GM23338 (cell line): ENCODE measurements around the gene ZNF438. TPM values are rescaled to one million over a fixed set of nuclear protein-coding genes. Genes with fewer than 3 reads are reported as not detected.

Experiments used
- ATAC-seq: fragments of 200-7000 bp; cut with Tn5 transposase; 3 replicates; pipeline ENCODE4 v1.9.1; 2020
- DNase-seq: peaks from one replicate; pipeline ENCODE4 v3.0.0-alpha.2; 2015; ENCODE audit warnings: low spot score
- H2AFZ ChIP-seq: fragments of 200-600 bp; sonication (generic); 2 replicates; pipeline ENCODE4 v1.8.0; 2016; ENCODE audit warnings: antibody characterized with exemption, mild to moderate bottlenecking, moderate library complexity
- H3F3A ChIP-seq: fragments of 200-600 bp; sonication (generic); replicated peaks from 2 replicates; pipeline ENCODE4 v1.8.0; 2017; ENCODE audit warnings: antibody characterized with exemption, mixed run types, low read depth
- H3K27ac ChIP-seq: fragments of 200-600 bp; sonication (generic); 2 replicates; pipeline ENCODE4 v1.6.1; 2016; ENCODE audit warnings: low read depth
- H3K27me3 ChIP-seq: fragments of 200-600 bp; sonication (generic); 2 replicates; pipeline ENCODE4 v1.8.0; 2016; ENCODE audit warnings: mild to moderate bottlenecking, mixed run types, moderate library complexity; ENCODE audit not compliant: insufficient read depth
- H3K36me3 ChIP-seq: fragments of 200-600 bp; sonication (generic); 2 replicates; pipeline ENCODE4 v1.8.0; 2016; ENCODE audit warnings: mild to moderate bottlenecking; ENCODE audit not compliant: insufficient read depth
- H3K4me1 ChIP-seq: fragments of 200-600 bp; sonication (generic); 2 replicates; pipeline ENCODE4 v1.8.0; 2016; ENCODE audit warnings: mild to moderate bottlenecking, moderate library complexity; ENCODE audit not compliant: insufficient read depth
- H3K4me2 ChIP-seq: fragments of 200-600 bp; sonication (generic); 2 replicates; pipeline ENCODE4 v1.7.1; 2017; ENCODE audit warnings: mixed run types
- H3K4me3 ChIP-seq: fragments of 200-600 bp; sonication (generic); 2 replicates; pipeline ENCODE4 v1.6.1; 2016; ENCODE audit warnings: mixed run types
- H3K79me2 ChIP-seq: fragments of 200-600 bp; sonication (generic); replicated peaks from 2 replicates; pipeline ENCODE4 v1.8.0; 2017; ENCODE audit warnings: mild to moderate bottlenecking; ENCODE audit not compliant: insufficient read depth
- H3K9me2 ChIP-seq: fragments of 200-600 bp; sonication (generic); 2 replicates; pipeline ENCODE4 v1.8.0; 2017; ENCODE audit not compliant: insufficient read depth
- H4K20me1 ChIP-seq: fragments of 200-600 bp; sonication (generic); replicated peaks from 2 replicates; pipeline ENCODE4 v1.8.0; 2017; ENCODE audit warnings: mild to moderate bottlenecking; ENCODE audit not compliant: insufficient read depth
- H3K27ac Mint-ChIP-seq: 2 replicates; pipeline ENCODE4 v1.8.0; 2020; ENCODE audit warnings: inconsistent platforms, mild to moderate bottlenecking, moderate library complexity, mixed read lengths
- H3K27me3 Mint-ChIP-seq: 3 replicates; pipeline ENCODE4 v1.8.0; 2022; ENCODE audit warnings: low read depth, mild to moderate bottlenecking, moderate library complexity, mixed read lengths, inconsistent platforms; ENCODE audit not compliant: insufficient read depth, poor library complexity
- H3K36me3 Mint-ChIP-seq: 3 replicates; pipeline ENCODE4 v1.8.0; 2021; ENCODE audit warnings: low read depth, mild to moderate bottlenecking, inconsistent platforms, moderate library complexity, mixed read lengths
- H3K4me1 Mint-ChIP-seq: 3 replicates; pipeline ENCODE4 v1.8.0; 2020; ENCODE audit warnings: mild to moderate bottlenecking, inconsistent platforms, mixed read lengths
- H3K4me3 Mint-ChIP-seq: 3 replicates; pipeline ENCODE4 v1.8.0; 2021; ENCODE audit warnings: moderate library complexity, mild to moderate bottlenecking, inconsistent platforms, mixed read lengths
- H3K9me3 Mint-ChIP-seq: 3 replicates; pipeline ENCODE4 v1.8.0; 2020; ENCODE audit warnings: moderate library complexity, mild to moderate bottlenecking, inconsistent platforms, mixed read lengths
- CREB1 ChIP-seq: fragments of 250-450 bp; sonication (Bioruptor Pico); IDR thresholded peaks from 2 replicates; pipeline ENCODE4 v1.5.0; 2020; ENCODE audit warnings: low read depth, mild to moderate bottlenecking, moderate library complexity
- EZH2 ChIP-seq: fragments of 200-600 bp; sonication (generic); IDR thresholded peaks from one replicate; pipeline ENCODE4 v1.8.0; 2017; ENCODE audit warnings: antibody characterized with exemption, mild to moderate bottlenecking, low read depth; ENCODE audit not compliant: unreplicated experiment
- EZH2phosphoT487 ChIP-seq: fragments of 200-600 bp; sonication (generic); IDR thresholded peaks from one replicate; pipeline ENCODE4 v1.8.1; 2018; ENCODE audit warnings: antibody characterized with exemption; ENCODE audit not compliant: unreplicated experiment
- JUNB ChIP-seq: IDR thresholded peaks from one replicate; pipeline ENCODE4 v1.6.1; 2016; ENCODE audit warnings: antibody characterized with exemption; ENCODE audit not compliant: unreplicated experiment
- NANOG ChIP-seq: IDR thresholded peaks from 2 replicates; pipeline ENCODE4 v1.6.1; 2016; ENCODE audit warnings: antibody characterized with exemption, borderline replicate concordance
- POLR2AphosphoS5 ChIP-seq: IDR thresholded peaks from 2 replicates; pipeline ENCODE4 v1.6.1; 2016; ENCODE audit warnings: antibody characterized with exemption, low read depth
- STAT1 ChIP-seq: IDR thresholded peaks from one replicate; pipeline ENCODE4 v1.6.1; 2016; ENCODE audit warnings: antibody characterized with exemption; ENCODE audit not compliant: unreplicated experiment
- ZNF114 ChIP-seq: fragments of 250-450 bp; sonication (Bioruptor Pico); IDR thresholded peaks from 2 replicates; pipeline ENCODE4 v1.5.0; 2020; ENCODE audit warnings: mild to moderate bottlenecking, moderate library complexity
- ZNF331 ChIP-seq: fragments of 250-450 bp; sonication (Bioruptor Pico); IDR thresholded peaks from 2 replicates; pipeline ENCODE4 v1.5.0; 2020; ENCODE audit warnings: low read depth, mild to moderate bottlenecking, moderate library complexity
- polyA plus RNA-seq: library from polyadenylated mRNA; unstranded; fragments of >200 nt; fragmentation: Nextera tagmentation; extraction: Ambion mirVana; gene quantifications from 2 replicates; pipeline ENCODE4 v1.2.1, GENCODE V29; 2016
- total RNA-seq: library from RNA; depleted of rRNA; stranded (reverse); fragments of >200 nt; shearing (Covaris generic); gene quantifications from 2 replicates; pipeline ENCODE4 v1.2.3, GENCODE V29; 2014
- TF ChIP-seq, protein P1 (sequence below): IDR thresholded peaks from one replicate; pipeline ENCODE4 v1.6.1; 2018; ENCODE audit warnings: antibody characterized with exemption; ENCODE audit not compliant: unreplicated experiment
- TF ChIP-seq, protein P2 (sequence below): fragments of 250-450 bp; sonication (Bioruptor Pico); IDR thresholded peaks from 2 replicates; pipeline ENCODE4 v1.5.0; 2020; ENCODE audit warnings: mild to moderate bottlenecking, moderate library complexity
- TF ChIP-seq, protein P3 (sequence below), 2 experiments: fragments of 200-600 bp in 1 of 2; sonication (generic) in 1 of 2; conservative IDR thresholded peaks; 2 replicates each; pipeline versions ENCODE4 v1.5.1 to v1.6.1; 2016 to 2017; ENCODE audit warnings: antibody characterized with exemption in 2 of 2, low read depth in 2 of 2, mild to moderate bottlenecking in 2 of 2, moderate library complexity in 1 of 2
- TF ChIP-seq, protein P4 (sequence below): IDR thresholded peaks from 2 replicates; pipeline ENCODE4 v1.6.1; 2016; ENCODE audit warnings: antibody characterized with exemption

Gene ZNF438
- total and polyA plus RNA-seq, 2 experiments from 2014 or later, result 0.91 to 0.94 TPM

DNA sequence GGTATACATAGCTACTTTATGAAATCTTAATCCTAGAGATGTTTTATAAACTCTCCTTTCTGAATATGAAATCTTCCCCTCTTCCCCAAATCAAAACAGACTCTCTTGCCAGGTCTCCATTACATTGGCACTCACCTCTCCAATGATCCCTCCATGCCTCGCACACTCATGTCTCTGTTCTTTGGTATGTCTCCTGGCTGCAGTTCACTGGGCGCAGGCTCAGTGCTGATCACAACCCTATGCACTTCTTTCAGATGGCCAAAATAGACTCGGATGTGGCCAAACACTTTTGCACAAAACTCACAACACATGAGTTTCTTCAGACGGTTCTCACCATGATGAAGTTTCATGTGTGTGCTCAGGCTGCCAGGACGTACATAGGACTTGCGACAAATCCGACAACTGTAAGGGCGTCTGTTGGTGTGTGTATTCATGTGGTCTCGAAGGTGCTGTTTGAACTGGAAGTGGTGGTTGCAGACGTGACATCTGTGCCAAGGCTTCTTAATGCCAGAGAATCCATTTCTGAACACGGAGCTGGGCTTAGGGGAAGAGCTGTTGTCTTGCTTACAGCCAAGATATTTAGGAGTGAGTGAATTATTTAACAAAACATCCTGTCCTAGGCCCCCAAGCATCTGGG is 183.2 kb downstream of the ZNF438 start:
- Histone ChIP-seq H3F3A (no peaks in the 10 kb centered on the region), H2AFZ (no peak overlapping the region), H3K27ac (no peak overlapping the region), H4K20me1 (no peaks in the 10 kb centered on the region), H3K9me2 (peaks cover 7% of the 10 kb centered on the region; the same call in 1 of the 2 replicates), H3K4me1 (no peaks in the 10 kb centered on the region), H3K36me3 (no peaks in the 10 kb centered on the region), H3K4me3 (no peak overlapping the region), H3K79me2 (no peaks in the 10 kb centered on the region), H3K27me3 (no peaks in the 10 kb centered on the region), H3K4me2 (no peak overlapping the region)
- TF ChIP-seq ZNF114 (CRISPR knock-in tag) (no peak), NANOG (no peak), ZNF331 (CRISPR knock-in tag) (no peak), EZH2 (no peak), EZH2phosphoT487 (no peak), POLR2AphosphoS5 (no peak), STAT1 (no peak), JUNB (no peak), CREB1 (CRISPR knock-in tag) (no peak)
- TF ChIP-seq, protein P1, sequence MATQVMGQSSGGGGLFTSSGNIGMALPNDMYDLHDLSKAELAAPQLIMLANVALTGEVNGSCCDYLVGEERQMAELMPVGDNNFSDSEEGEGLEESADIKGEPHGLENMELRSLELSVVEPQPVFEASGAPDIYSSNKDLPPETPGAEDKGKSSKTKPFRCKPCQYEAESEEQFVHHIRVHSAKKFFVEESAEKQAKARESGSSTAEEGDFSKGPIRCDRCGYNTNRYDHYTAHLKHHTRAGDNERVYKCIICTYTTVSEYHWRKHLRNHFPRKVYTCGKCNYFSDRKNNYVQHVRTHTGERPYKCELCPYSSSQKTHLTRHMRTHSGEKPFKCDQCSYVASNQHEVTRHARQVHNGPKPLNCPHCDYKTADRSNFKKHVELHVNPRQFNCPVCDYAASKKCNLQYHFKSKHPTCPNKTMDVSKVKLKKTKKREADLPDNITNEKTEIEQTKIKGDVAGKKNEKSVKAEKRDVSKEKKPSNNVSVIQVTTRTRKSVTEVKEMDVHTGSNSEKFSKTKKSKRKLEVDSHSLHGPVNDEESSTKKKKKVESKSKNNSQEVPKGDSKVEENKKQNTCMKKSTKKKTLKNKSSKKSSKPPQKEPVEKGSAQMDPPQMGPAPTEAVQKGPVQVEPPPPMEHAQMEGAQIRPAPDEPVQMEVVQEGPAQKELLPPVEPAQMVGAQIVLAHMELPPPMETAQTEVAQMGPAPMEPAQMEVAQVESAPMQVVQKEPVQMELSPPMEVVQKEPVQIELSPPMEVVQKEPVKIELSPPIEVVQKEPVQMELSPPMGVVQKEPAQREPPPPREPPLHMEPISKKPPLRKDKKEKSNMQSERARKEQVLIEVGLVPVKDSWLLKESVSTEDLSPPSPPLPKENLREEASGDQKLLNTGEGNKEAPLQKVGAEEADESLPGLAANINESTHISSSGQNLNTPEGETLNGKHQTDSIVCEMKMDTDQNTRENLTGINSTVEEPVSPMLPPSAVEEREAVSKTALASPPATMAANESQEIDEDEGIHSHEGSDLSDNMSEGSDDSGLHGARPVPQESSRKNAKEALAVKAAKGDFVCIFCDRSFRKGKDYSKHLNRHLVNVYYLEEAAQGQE, result no peak
- TF ChIP-seq, protein P2, sequence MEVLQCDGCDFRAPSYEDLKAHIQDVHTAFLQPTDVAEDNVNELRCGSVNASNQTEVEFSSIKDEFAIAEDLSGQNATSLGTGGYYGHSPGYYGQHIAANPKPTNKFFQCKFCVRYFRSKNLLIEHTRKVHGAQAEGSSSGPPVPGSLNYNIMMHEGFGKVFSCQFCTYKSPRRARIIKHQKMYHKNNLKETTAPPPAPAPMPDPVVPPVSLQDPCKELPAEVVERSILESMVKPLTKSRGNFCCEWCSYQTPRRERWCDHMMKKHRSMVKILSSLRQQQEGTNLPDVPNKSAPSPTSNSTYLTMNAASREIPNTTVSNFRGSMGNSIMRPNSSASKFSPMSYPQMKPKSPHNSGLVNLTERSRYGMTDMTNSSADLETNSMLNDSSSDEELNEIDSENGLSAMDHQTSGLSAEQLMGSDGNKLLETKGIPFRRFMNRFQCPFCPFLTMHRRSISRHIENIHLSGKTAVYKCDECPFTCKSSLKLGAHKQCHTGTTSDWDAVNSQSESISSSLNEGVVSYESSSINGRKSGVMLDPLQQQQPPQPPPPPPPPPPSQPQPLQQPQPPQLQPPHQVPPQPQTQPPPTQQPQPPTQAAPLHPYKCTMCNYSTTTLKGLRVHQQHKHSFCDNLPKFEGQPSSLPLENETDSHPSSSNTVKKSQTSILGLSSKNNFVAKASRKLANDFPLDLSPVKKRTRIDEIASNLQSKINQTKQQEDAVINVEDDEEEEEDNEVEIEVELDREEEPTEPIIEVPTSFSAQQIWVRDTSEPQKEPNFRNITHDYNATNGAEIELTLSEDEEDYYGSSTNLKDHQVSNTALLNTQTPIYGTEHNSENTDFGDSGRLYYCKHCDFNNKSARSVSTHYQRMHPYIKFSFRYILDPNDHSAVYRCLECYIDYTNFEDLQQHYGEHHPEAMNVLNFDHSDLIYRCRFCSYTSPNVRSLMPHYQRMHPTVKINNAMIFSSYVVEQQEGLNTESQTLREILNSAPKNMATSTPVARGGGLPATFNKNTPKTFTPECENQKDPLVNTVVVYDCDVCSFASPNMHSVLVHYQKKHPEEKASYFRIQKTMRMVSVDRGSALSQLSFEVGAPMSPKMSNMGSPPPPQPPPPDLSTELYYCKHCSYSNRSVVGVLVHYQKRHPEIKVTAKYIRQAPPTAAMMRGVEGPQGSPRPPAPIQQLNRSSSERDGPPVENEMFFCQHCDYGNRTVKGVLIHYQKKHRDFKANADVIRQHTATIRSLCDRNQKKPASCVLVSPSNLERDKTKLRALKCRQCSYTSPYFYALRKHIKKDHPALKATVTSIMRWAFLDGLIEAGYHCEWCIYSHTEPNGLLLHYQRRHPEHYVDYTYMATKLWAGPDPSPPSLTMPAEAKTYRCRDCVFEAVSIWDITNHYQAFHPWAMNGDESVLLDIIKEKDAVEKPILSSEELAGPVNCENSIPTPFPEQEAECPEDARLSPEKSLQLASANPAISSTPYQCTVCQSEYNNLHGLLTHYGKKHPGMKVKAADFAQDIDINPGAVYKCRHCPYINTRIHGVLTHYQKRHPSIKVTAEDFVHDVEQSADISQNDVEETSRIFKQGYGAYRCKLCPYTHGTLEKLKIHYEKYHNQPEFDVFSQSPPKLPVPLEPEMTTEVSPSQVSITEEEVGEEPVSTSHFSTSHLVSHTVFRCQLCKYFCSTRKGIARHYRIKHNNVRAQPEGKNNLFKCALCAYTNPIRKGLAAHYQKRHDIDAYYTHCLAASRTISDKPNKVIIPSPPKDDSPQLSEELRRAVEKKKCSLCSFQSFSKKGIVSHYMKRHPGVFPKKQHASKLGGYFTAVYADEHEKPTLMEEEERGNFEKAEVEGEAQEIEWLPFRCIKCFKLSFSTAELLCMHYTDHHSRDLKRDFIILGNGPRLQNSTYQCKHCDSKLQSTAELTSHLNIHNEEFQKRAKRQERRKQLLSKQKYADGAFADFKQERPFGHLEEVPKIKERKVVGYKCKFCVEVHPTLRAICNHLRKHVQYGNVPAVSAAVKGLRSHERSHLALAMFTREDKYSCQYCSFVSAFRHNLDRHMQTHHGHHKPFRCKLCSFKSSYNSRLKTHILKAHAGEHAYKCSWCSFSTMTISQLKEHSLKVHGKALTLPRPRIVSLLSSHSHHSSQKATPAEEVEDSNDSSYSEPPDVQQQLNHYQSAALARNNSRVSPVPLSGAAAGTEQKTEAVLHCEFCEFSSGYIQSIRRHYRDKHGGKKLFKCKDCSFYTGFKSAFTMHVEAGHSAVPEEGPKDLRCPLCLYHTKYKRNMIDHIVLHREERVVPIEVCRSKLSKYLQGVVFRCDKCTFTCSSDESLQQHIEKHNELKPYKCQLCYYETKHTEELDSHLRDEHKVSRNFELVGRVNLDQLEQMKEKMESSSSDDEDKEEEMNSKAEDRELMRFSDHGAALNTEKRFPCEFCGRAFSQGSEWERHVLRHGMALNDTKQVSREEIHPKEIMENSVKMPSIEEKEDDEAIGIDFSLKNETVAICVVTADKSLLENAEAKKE, result no peak
- TF ChIP-seq, protein P3, sequence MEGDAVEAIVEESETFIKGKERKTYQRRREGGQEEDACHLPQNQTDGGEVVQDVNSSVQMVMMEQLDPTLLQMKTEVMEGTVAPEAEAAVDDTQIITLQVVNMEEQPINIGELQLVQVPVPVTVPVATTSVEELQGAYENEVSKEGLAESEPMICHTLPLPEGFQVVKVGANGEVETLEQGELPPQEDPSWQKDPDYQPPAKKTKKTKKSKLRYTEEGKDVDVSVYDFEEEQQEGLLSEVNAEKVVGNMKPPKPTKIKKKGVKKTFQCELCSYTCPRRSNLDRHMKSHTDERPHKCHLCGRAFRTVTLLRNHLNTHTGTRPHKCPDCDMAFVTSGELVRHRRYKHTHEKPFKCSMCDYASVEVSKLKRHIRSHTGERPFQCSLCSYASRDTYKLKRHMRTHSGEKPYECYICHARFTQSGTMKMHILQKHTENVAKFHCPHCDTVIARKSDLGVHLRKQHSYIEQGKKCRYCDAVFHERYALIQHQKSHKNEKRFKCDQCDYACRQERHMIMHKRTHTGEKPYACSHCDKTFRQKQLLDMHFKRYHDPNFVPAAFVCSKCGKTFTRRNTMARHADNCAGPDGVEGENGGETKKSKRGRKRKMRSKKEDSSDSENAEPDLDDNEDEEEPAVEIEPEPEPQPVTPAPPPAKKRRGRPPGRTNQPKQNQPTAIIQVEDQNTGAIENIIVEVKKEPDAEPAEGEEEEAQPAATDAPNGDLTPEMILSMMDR (conservative IDR thresholded peaks at IDR 0.05; ENCODE audit: low read depth in 2 of 2), result no peak
- TF ChIP-seq, protein P4, sequence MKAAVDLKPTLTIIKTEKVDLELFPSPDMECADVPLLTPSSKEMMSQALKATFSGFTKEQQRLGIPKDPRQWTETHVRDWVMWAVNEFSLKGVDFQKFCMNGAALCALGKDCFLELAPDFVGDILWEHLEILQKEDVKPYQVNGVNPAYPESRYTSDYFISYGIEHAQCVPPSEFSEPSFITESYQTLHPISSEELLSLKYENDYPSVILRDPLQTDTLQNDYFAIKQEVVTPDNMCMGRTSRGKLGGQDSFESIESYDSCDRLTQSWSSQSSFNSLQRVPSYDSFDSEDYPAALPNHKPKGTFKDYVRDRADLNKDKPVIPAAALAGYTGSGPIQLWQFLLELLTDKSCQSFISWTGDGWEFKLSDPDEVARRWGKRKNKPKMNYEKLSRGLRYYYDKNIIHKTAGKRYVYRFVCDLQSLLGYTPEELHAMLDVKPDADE, result no peak
- ATAC-seq (no peak), DNase-seq (no peak)
- Mint-ChIP-seq H3K4me1 (no peaks in the 10 kb centered on the region; the same call in 2 of the 3 replicates), H3K27ac (no peak overlapping the region), H3K27me3 (peaks cover 4% of the 10 kb centered on the region), H3K9me3 (peaks cover 12% of the 10 kb centered on the region), H3K36me3 (peaks cover 8% of the 10 kb centered on the region; the same call in 2 of the 3 replicates), H3K4me3 (no peak overlapping the region)
